CD14-positive monocyte (primary cell): ENCODE results near the gene METTL16. TPM values are rescaled to one million over a fixed set of nuclear protein-coding genes. Genes with fewer than 3 reads are reported as not detected.

ENCODE experiments used
- DNase-seq, 3 donors: peaks; one replicate each; pipeline ENCODE4 v3.0.0-alpha.2; 2011 to 2022
- H2AFZ ChIP-seq: 2 replicates; pipeline ENCODE4 v1.6.0; 2012; ENCODE audit warnings: mild to moderate bottlenecking, low read depth, low read length, inconsistent platforms; ENCODE audit not compliant: insufficient read depth, poor library complexity, severe bottlenecking
- H3K27ac ChIP-seq, 2 donors: 1 replicate in 1 of 2; 2 replicates in 1 of 2; pipeline ENCODE4 v1.5.1; 2012 to 2013; ENCODE audit warnings: low read length in 2 of 2, control low read depth in 1 of 2, inconsistent platforms in 1 of 2, low read depth in 1 of 2, mild to moderate bottlenecking in 1 of 2
- H3K27me3 ChIP-seq, 2 donors: one replicate each; pipeline versions ENCODE4 v1.6.0 to v1.6.1; 2011 to 2013; ENCODE audit warnings: low read length in 2 of 2; ENCODE audit not compliant: control insufficient read depth in 2 of 2, insufficient read depth in 2 of 2
- H3K36me3 ChIP-seq, 2 donors: replicated peaks in 1 of 2; 1 replicate in 1 of 2; 2 replicates in 1 of 2; pipeline versions ENCODE4 v1.5.1 to v1.6.1; 2012 to 2013; ENCODE audit warnings: low read length in 2 of 2, control low read depth in 1 of 2, inconsistent platforms in 1 of 2, mild to moderate bottlenecking in 1 of 2; ENCODE audit not compliant: insufficient read depth in 2 of 2, control insufficient read depth in 1 of 2
- H3K4me1 ChIP-seq, 2 donors: 1 replicate in 1 of 2; 2 replicates in 1 of 2; pipeline versions ENCODE4 v1.5.1 to v1.6.1; 2012 to 2013; ENCODE audit warnings: low read length in 2 of 2, control low read depth in 1 of 2, inconsistent platforms in 1 of 2, mild to moderate bottlenecking in 1 of 2, moderate library complexity in 1 of 2; ENCODE audit not compliant: insufficient read depth in 2 of 2, control insufficient read depth in 1 of 2
- H3K4me2 ChIP-seq: replicated peaks from 2 replicates; pipeline ENCODE3; 2012; ENCODE audit warnings: low read length, moderate library complexity, mild to moderate bottlenecking; ENCODE audit not compliant: poor library complexity, severe bottlenecking; ENCODE audit errors: extremely low read depth
- H3K4me3 ChIP-seq, 3 experiments: fragments of 200-600 bp in 1 of 3; sonication (generic) in 1 of 3; replicated peaks in 1 of 3; 1 replicate in 2 of 3; 2 replicates in 1 of 3; pipeline ENCODE4 v1.5.1; 2011 to 2013; ENCODE audit warnings: low read length in 3 of 3, mild to moderate bottlenecking in 3 of 3, control low read depth in 2 of 3, low read depth in 2 of 3, inconsistent platforms in 1 of 3, moderate library complexity in 1 of 3
- H3K79me2 ChIP-seq: 2 replicates; pipeline ENCODE4 v1.6.0; 2012; ENCODE audit warnings: mild to moderate bottlenecking, control low read depth, inconsistent platforms, low read length, moderate library complexity; ENCODE audit not compliant: insufficient read depth
- H3K9ac ChIP-seq: 2 replicates; pipeline ENCODE4 v1.6.0; 2017; ENCODE audit warnings: low read length, mild to moderate bottlenecking; ENCODE audit not compliant: insufficient read depth, poor library complexity, severe bottlenecking
- H3K9me3 ChIP-seq, 2 donors: replicated peaks in 1 of 2; 1 replicate in 1 of 2; 2 replicates in 1 of 2; pipeline versions ENCODE4 v1.5.1 to v1.6.1; 2012 to 2013; ENCODE audit warnings: low read length in 2 of 2, control low read depth in 1 of 2; ENCODE audit not compliant: control insufficient read depth in 1 of 2, insufficient read depth in 1 of 2
- H4K20me1 ChIP-seq: 2 replicates; pipeline ENCODE4 v1.6.0; 2012; ENCODE audit warnings: mild to moderate bottlenecking, low read length, control low read depth, moderate library complexity; ENCODE audit not compliant: insufficient read depth
- H3K27ac Mint-ChIP-seq, 7 donors: one replicate each; pipeline ENCODE4 v1.8.0; 2020; ENCODE audit warnings: mild to moderate bottlenecking in 7 of 7, mixed read lengths in 7 of 7, moderate library complexity in 6 of 7, inconsistent platforms in 2 of 7
- H3K27me3 Mint-ChIP-seq, 3 donors: one replicate each; pipeline ENCODE4 v1.8.0; 2021 to 2022; ENCODE audit warnings: low read depth in 3 of 3, mild to moderate bottlenecking in 3 of 3, mixed read lengths in 3 of 3, moderate library complexity in 3 of 3, inconsistent platforms in 1 of 3
- H3K36me3 Mint-ChIP-seq, 2 donors: one replicate each; pipeline ENCODE4 v1.8.0; 2020; ENCODE audit warnings: mixed read lengths in 2 of 2, inconsistent platforms in 1 of 2, mild to moderate bottlenecking in 1 of 2
- H3K4me1 Mint-ChIP-seq: one replicate; pipeline ENCODE4 v1.8.0; 2020; ENCODE audit warnings: mild to moderate bottlenecking, mixed read lengths
- H3K4me3 Mint-ChIP-seq, 2 donors: one replicate each; pipeline ENCODE4 v1.8.0; 2020; ENCODE audit warnings: mild to moderate bottlenecking in 2 of 2, mixed read lengths in 2 of 2, moderate library complexity in 1 of 2
- H3K9me3 Mint-ChIP-seq, 7 donors: one replicate each; pipeline ENCODE4 v1.8.0; 2020 to 2022; ENCODE audit warnings: mixed read lengths in 7 of 7, mild to moderate bottlenecking in 6 of 7, moderate library complexity in 6 of 7, inconsistent platforms in 2 of 7
- WGBS: methylation state at CpG from one replicate; pipeline ENCODE4 v1.1.5; 2013; ENCODE audit warnings: missing lambda C conversion rate; ENCODE audit not compliant: insufficient coverage; 5-methylcytosine and 5-hydroxymethylcytosine counted together
- intact Hi-C, 2 donors: fragments of 100-400 bp; cut with micrococcal nuclease; formaldehyde crosslinking; loops; one replicate each; pipeline versions ENCODE4 v1.15.0 to v1.15.1; 2023
- polyA plus RNA-seq, 3 donors: library from polyadenylated mRNA; depleted of rRNA in 1 of 3; unstranded in 2 of 3; stranded (reverse) in 1 of 3; fragments of 300-500 nt in 2 of 3; fragments of >200 nt in 1 of 3; fragmentation: Illumina TruSeq in 2 of 3; gene quantifications; 1 replicate in 2 of 3; 2 replicates in 1 of 3; pipeline ENCODE4 v1.2.3, GENCODE V29; 2012 to 2021
- TF ChIP-seq, protein P1 (sequence below): fragments of 200-600 bp; IDR thresholded peaks from one replicate; pipeline ENCODE4 v1.8.0; 2022; ENCODE audit warnings: antibody characterized with exemption, mild to moderate bottlenecking

Gene METTL16
- polyA plus RNA-seq, 3 donors = 3.0 to 8.0 (median 4.7) TPM

DNA sequence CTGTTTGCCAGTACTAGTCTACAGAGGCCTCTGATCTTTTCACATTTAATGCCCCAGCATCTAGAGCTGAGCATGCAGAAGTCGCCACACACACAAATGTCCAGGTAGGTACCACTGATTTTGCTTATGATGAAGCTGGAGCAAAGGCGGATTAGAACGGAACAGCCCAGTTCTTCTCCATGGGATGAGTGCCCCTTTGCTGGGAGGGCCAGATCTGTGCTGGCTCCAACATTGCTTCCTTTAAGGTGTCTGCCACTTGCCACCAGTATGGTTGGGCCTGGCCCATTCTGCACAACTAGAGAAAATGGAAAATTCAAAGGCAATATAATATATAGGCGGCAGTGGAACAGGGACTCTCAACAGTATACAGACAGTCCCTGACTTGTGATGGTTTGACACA, 108.6 kb downstream of the METTL16 start:
- H3K27ac ChIP-seq = peak overlapping the region in 1 of 2 donors; percentile 89
- peaks cover 13 to 15% of the 10 kb centered on the region in 2 donors for H3K36me3 Mint-ChIP-seq

DNA sequence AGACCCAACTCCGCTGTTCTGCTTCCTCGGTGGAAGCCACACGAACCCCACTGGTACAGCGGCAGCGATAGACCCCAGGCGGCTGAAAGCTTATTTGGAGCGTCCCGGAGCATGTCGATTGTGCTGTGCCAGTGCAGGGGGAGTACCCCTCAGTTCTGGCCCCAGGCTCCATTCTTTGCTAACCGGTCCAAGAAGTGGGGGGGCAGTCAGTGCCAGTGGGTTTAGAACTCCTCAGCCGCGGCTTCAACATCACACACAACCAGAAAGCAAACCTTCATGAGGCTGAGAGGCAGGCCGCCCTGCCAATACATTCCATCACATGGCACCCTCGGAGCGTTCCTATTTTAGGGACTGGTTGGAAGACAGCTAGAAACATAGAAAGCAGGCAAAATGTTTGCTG, 109.1 kb downstream of the METTL16 start:
- no peaks in the 10 kb centered on the region for H3K36me3 ChIP-seq
- intact Hi-C loops = loop anchor here in 1 of 2 donors (1.0 kb wide), 1 partner anchor 14 kb away; no protein-coding TSS in a partner anchor
- H3K4me1 ChIP-seq = peaks cover 57 to 67% of the 10 kb centered on the region in 2 donors
- H3K4me3 ChIP-seq = peak overlapping the region; percentile 52 to 82 (median 61)
- WGBS = 10% methylated on average over 9 of the region's 15 CpGs
- TF ChIP-seq, protein P1, sequence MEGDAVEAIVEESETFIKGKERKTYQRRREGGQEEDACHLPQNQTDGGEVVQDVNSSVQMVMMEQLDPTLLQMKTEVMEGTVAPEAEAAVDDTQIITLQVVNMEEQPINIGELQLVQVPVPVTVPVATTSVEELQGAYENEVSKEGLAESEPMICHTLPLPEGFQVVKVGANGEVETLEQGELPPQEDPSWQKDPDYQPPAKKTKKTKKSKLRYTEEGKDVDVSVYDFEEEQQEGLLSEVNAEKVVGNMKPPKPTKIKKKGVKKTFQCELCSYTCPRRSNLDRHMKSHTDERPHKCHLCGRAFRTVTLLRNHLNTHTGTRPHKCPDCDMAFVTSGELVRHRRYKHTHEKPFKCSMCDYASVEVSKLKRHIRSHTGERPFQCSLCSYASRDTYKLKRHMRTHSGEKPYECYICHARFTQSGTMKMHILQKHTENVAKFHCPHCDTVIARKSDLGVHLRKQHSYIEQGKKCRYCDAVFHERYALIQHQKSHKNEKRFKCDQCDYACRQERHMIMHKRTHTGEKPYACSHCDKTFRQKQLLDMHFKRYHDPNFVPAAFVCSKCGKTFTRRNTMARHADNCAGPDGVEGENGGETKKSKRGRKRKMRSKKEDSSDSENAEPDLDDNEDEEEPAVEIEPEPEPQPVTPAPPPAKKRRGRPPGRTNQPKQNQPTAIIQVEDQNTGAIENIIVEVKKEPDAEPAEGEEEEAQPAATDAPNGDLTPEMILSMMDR = no peak
- Mint-ChIP-seq H3K36me3 (peaks cover 15 to 17% of the 10 kb centered on the region in 2 donors), H3K4me3 (peak overlapping the region; percentile 82 to 90), H3K9me3 (peaks cover 0 to 5% (median 0%) of the 10 kb centered on the region in 7 donors), H3K27ac (peak overlapping the region; percentile 89 to 100 (median 93)), H3K4me1 (peaks cover 65% of the 10 kb centered on the region), H3K27me3 (peaks cover 0 to 9% (median 0%) of the 10 kb centered on the region in 3 donors)
- no peak for DNase-seq
- H4K20me1 ChIP-seq = peaks cover 12% of the 10 kb centered on the region
- H3K9ac ChIP-seq = peak overlapping the region; percentile 57
- H3K27ac ChIP-seq = peak overlapping the region; percentile 63 to 89
- peaks cover 27% of the 10 kb centered on the region for H3K79me2 ChIP-seq
- H3K9me3 ChIP-seq = no peaks in the 10 kb centered on the region
- H3K4me2 ChIP-seq = peak overlapping the region; percentile 97
- H3K27me3 ChIP-seq = no peaks in the 10 kb centered on the region
- peak overlapping the region; percentile 70 for H2AFZ ChIP-seq

More for the DNA sequence above, 108.6 kb downstream of the METTL16 start:
- 92% methylated on average over 3 of the region's 4 CpGs for WGBS
- H3K4me1 ChIP-seq = peaks cover 52 to 62% of the 10 kb centered on the region in 2 donors
- H3K9ac ChIP-seq = peak overlapping the region; percentile 57
- H3K27me3 ChIP-seq = no peaks in the 10 kb centered on the region
- intact Hi-C loops = no loop called here
- H3K36me3 ChIP-seq = no peaks in the 10 kb centered on the region
- H3K4me3 ChIP-seq = peak overlapping the region in 1 of 3 experiments; percentile 82
- no peak for DNase-seq
- H3K4me3 Mint-ChIP-seq = peak overlapping the region in 1 of 2 donors; percentile 90
- H3K27me3 Mint-ChIP-seq = peaks cover 0 to 9% (median 0%) of the 10 kb centered on the region in 3 donors
- H3K79me2 ChIP-seq = peaks cover 22% of the 10 kb centered on the region
- peak overlapping the region; percentile 97 for H3K4me2 ChIP-seq
- TF ChIP-seq, protein P1 = no peak
- H2AFZ ChIP-seq = no peak overlapping the region
- H4K20me1 ChIP-seq = peaks cover 7% of the 10 kb centered on the region
- peaks cover 0 to 5% (median 0%) of the 10 kb centered on the region in 7 donors for H3K9me3 Mint-ChIP-seq
- H3K9me3 ChIP-seq = no peaks in the 10 kb centered on the region
- peak overlapping the region in 4 of 7 donors; percentile 33 to 100 (median 75) for H3K27ac Mint-ChIP-seq
- peaks cover 60% of the 10 kb centered on the region for H3K4me1 Mint-ChIP-seq
